Measurements from ENCODE around the gene TRIM46.
"Not testable (repeated sequence)": the region's sequence is repeated elsewhere in the genome, so short reads cannot be mapped to it uniquely, and the experiment has no call there.

Gene TRIM46

DNA sequence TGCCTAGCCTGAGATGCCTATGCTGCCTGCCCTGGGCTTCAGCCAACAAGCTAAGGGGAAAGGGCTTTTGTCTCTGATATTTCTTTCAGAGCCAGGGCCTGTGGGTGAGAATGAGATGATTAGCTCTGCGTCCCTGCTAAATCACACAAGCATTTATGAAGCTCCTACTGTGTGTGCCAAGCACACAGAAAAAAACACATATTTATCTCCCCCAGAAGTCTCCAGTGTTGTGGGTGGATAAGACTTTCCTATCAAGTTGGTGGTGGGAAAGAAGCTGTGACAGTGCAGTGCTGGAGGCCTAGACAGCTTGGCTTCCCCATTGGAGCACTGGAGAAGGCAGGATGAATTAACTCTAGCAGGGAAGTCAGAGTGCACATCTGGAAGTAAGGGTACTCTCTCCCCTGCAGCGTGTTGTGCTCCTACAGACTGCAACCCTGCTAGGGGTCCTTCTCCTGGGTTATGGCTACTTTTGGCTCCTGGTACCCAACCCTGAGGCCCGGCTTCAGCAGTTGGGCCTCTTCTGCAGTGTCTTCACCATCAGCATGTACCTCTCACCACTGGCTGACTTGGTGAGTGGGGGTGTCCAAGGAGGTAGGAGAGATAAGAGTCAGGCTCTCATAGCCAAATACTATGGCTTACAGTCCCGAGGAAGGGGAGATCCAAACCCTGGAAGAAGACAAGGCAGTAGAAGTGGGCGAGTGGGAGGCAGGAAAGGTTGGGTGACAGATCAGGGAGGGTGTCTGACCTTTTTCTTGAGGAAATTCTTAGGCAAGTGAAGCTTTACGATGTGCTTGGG lies 36.3 kb upstream of the TRIM46 start:
- no peak for FAIRE-seq

DNA sequence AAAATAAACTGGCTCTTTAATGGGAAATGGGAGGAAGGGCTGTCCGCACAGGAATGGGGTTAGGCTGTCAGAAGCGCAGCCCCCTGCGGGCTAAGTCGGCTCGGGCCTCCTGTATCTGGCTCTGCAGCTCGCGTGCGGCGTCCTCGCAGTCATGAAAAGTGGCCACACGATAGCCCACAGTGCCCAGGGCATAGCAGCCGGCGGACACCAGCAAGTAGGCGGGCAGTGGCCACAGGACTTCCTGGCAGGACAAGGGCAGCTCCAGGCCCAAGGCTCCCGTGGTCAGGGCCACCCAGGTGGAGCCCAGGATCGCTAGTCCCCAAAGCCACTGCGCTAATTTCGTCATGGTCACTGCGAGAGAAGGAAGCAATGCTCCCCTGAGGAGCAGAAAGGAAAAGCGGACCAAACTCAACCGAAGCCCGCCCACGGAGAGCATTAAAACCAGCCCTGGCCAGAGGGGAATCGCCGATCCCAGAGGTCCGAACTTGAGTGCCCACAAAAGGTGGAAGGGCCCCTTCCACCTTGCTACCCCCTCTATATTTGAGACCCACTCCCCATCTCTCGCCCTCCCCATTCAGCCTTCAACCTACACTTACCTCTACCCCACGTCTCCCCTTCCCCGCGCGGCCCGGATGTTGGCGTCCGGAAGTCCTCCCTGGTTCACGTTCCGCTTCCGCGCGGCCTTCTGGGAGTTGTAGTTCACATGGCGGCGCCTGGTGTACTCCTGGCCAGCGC lies 33.6 kb upstream of the TRIM46 start, which contains the start of gene DPM3:
Gene DPM3, minus strand, starts transcription at position 637 of the 735 bp plus-strand sequence. Its CDS starts 291 bp downstream, at position 346.
- FAIRE-seq: no peak

DNA sequence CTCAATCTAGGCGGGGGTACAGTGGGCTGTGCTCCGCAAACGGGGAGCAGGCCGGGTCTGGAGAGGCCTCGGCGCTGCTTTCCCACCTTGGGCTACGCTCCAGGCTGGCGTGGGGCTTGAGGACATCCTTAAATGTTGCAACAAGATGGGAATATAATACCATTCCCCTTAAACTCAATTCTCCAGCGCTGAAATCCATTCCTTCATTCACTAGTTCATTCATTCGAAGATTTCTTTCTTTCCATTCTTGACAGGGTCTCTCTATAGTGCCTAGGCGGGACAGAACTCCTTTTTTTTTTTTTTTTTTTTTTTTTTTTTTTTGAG lies 33.1 kb upstream of the TRIM46 start:
- no peak for FAIRE-seq

DNA sequence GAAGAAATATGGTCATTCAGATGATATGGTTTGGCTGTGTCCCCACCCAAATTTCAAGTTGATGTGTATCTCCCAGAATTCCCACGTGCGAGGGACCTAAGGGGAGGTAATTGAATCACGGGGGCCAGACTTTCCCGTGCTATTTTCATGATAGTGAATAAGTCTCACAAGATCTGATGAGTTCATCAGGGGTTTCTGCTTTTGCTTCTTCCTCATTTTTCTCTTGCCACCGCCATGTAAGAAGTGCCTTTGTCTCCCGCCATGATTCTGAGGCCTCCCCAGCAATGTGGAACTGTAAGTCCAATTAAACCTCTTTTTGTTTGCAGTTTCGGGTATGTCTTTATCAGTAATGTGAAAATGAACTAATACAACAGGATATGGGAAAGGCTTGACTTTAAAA lies 31.9 kb upstream of the TRIM46 start:
- no peak for FAIRE-seq

DNA sequence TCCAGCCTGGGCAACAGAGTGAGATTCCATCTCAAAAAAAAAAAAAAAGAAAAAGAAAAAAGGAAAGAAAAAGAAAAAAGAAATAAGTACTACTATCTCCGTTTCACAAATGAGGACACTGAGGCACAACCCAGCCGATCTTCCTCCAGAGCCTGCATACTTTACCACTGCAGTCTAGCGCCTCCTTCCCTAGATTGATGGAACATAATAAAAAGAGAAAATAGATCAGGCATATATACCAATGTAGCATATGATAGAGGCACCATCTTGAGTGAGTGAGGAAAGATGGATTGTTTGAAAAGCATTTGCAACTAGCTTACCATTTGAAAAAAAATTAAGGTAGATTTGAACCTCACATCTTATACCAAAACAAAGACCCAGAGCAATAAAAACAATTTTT lies 28.2 kb upstream of the TRIM46 start:
- FAIRE-seq: no peak

DNA sequence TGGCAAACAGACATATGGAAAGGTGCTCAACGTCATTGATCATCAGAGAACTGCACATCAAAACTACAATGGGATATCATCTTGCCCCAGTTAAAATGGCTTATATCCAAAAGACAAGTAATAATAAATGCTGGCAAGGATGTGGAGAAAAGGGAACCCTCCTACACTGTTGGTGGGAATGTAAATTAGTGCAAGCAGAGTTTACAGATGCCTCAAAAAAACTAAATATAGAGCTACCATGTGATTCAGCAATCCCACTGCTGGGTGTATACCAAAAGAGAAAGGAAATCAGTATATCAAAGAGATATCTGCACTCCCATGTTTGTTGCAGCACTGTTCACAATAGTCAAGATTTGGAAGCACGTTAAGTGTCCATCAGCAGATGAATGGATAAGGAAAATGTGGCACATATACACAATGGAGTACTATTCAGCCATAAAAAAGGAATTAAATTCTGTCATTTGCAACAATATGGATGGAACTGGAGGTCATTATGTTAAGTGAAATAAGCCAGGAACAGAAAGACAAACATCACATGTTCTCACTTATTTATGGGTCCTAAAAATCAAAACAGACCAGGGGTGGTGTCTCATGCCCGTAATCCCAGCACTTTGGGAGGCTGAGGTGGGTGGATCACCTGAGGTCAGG lies 17.5 kb upstream of the TRIM46 start:
- not testable (repeated sequence) for FAIRE-seq

DNA sequence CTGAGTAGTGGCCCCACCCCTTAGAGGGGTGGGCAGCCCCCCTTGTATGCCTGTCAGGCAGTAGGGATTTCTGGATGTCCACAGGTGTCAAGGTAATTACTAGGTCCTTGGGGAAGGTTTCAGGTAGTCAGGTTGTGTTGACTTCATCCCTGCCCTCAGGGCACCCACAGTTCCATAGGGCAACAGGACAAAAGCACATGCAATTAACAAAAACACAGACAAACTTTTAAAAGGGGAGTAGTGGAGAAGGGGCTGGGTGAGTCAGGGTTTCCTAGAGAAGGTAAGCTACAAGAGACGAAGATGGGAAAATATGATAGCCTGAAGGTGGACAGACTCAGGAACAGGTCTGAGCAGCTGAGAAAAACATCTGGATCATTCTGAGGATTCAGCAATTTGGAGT lies 14.7 kb upstream of the TRIM46 start:
- FAIRE-seq: no peak

DNA sequence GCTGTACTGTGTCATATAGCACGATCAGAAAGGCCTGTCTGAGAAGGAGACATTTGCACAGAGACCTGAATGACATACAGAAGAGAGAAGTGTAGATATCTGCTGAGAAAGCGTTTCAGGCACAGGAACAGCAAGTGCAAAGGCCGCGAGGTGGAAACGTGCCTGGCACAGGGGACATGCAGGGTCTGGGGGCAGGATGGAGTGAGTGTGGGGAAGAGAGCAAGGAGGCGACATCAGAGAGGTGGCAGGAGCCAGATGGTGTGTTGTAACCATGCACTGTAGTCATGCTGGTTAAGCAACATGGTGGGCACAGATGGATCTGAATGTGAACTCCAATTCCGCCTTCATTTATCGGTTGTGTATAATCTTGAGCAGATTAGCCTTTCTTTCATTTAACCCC lies 13.5 kb upstream of the TRIM46 start:
- no peak for FAIRE-seq

DNA sequence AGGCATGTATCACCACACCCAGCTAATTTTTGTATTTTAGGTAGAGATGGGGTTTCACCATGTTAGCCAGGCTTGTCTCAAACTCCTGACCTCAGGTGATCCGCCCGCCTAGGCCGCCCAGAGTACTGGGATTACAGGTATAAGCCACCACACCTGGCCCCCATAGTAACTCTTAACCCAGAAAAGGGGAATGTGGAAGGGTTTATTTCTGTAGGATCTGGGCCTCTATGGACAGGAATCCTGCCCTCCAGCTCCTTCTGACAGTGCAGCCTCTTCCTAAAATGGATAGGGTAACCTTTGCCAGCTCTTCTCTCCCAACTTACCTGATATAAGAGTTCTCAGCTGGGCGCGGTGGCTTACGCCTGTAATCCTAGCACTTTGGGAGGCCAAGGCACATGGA lies 11.0 kb upstream of the TRIM46 start:
- FAIRE-seq: not testable (repeated sequence)

DNA sequence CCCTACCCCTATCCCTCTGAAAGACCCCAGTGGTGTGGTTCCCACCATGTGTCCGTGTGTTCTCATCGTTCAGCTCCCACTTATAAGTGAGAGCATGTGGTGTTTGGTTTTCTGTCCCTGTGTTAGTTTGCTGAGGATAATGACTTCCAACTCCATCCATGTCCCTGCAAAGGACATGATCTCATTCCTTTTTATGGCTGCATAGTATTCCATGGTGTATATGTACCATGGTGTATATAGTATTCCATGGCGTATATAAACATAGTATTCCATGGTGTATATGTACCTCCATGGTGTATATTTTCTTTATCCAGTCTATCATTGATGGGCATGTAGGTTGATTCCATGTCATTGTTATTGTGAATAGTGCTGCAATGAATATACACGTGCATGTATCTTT lies 9.9 kb upstream of the TRIM46 start:
- FAIRE-seq: not testable (repeated sequence)

DNA sequence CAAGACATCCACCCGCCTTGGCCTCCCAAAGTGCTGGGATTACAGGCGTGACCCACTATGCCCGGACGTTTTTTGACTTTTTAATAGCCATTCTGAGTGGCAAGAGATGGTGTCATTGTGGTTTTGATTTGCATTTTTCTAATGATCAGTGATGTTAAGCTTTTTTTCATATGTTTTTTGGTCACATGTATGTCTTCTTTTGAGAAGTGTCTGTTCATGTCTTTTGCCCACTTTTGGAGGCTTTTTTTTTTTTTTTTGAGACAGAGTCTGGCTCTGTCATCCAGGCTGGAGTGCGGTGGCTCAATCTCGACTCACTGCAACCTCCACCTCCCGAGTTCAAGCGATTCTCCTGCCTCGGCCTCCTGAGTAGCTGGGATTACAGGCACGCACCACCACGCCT lies 9.0 kb upstream of the TRIM46 start:
- not testable (repeated sequence) for FAIRE-seq

DNA sequence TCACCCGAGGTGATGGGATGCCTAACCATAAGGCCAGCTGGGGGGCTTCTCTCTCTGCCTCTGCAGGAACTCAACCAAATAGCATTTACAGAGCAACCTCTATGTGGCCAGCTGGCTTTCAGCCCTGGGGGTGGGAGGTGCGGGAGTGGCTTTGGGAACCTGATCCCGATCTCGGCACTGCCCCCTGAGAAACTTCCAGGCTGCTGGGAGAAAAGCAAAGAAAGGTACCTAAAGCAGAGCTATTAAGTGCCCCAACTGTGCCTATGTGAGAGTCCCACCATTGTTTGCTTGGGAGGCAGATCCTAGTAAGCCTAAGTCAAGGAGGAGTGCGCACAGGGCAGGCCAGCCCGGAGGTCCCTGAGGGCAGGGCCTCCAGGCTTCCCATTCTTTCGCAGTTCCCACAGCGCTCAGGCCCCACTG lies 7.6 kb upstream of the TRIM46 start:
- FAIRE-seq: no peak

DNA sequence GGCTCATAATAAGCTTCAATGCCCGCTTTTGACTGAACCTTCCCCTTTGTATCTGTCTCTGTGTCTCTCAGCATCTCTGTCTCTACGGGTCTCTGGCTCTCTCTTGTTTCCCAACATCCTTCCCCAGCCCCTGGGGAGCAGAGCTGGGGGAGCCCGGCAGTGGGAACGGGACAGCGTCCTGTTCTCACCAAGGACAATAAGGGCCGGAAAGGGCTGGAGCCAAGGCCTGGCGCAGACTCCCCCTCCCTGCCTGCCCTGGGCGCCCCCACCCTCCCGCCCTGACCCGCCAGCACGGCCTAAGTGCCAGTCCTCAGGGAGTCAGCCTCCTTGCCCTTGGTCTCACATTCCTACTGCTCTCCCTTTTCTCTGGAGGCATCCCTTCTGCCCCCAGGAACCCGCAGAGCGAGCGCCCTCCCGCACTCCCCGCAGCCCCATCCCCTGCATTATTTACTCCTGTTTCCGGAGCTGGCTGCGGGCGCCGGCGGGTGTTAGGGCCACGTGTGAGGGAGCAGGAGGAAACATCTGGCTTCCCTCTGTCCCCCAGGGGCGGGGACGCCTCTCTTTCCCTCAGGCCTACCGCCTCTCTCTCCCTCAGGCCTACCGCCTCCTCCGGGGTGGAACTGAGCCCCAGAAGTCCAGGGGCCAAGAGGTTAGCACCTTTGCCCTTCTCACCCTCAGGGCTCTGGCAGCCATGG lies 7.0 kb upstream of the TRIM46 start:
- FAIRE-seq: no peak

DNA sequence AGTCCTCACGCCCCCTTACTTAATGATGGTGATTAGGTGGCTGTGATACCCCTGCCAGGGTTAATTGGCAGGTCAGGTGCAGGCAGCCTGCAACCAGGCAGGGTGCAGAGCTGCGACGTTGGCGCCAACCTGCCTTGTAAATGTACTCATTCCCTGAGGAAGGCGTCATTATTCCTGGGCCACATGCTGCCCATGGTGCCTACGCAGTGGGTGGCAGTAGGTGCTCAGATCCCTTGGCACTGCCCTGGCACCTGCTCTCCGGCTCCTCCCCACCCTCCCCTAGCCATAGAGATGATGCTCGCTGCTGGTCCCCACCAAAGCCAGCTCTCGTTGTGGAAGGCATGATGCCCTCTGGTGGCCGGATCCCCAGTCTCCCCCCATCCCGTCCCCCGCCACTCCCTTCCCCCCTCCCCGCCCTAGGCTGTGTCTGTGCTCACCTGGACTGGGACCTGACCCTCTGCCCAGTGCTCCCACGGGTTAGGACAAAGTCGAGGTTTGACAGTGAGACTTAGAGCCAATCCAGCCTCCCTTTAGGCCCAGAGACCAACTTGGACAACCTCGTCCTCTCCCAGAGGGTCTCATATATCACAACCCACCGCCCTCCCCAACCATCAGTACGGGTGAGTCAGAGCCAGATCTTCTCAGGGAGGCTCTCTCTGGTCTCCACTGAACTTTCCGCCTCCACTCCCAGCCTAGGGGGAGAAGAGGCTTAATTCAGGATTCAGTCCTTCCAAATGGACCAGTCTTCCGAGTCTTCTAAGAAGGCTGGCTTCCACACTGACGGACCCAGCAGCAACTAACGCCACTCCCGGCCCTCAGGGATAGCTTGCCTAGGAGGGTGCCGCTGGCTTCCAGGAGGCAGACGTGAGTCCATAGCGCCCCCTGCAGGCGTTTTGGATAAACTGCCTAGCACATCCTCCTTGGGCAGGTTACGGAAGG lies 6.2 kb upstream of the TRIM46 start:
- no peak for FAIRE-seq

DNA sequence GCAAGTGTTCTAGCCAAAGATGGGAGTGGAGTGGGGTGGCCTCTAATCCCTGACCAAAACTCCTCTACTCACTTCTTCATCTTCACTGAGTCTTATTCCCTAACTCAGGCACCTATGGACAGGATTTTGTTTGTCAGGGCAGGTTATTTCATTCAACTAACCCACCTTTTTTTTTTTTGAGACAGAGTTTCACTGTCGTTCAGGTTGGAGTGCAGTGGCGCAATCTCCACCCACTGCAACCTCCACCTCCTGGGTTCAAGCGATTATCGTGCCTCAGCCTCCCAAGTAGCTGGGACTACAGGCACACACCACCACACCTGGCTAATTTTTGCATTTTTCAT lies 5.6 kb upstream of the TRIM46 start:
- not testable (repeated sequence) for FAIRE-seq

DNA sequence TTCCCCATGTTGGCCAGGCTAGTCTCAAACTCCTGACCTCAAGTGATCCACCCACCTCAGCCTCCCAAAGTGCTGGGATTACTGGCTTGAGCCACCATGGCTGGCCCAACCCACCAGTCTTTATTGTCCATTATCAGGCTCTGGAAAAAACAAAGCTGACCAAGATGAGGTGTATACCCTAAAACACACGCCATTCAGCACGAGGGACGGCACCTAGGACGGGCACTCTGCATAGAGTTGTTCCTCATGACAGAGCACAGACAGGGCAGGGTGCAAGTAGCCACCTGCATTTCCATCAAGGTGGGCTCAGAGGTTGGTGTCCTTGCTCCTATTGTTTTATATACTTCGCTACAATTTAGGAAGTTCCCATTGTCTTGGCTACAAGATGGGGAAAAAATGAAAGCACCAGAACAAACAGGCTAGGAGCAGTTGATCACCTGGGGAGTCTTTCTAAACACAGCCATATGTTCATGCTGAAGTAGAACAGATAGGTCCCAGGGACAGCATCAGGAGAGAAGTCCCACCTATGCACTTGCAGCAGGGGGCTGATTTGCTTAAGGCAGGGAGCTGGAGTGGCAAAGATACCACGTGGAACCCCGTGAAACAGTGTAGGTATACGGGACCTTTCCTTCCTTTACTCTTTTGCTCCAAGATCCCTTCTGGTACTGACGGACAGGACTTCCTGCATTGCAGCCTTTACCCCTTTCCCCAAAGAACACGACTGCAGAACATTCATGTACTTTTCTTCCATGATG lies 5.0 kb upstream of the TRIM46 start:
- FAIRE-seq: no peak

DNA sequence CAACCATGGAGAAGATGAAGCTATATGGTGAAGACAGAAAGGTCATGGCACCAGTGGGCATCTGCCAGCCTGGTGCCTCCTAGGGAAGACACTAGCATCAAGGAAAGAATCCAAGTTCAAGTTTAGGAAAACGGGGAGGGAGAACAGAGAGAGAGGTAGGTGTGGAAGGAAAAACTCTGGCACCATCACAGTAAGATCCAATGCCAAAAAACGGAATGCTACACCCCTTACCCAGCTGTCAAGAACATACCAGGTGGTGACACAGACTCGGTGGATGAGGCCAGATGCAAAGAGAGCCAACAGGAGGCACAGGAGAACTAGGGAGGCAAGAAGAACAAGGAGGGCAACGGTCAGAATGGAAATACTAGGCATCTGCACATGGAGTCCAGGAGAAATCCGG lies 4.1 kb upstream of the TRIM46 start:
- no peak for FAIRE-seq

DNA sequence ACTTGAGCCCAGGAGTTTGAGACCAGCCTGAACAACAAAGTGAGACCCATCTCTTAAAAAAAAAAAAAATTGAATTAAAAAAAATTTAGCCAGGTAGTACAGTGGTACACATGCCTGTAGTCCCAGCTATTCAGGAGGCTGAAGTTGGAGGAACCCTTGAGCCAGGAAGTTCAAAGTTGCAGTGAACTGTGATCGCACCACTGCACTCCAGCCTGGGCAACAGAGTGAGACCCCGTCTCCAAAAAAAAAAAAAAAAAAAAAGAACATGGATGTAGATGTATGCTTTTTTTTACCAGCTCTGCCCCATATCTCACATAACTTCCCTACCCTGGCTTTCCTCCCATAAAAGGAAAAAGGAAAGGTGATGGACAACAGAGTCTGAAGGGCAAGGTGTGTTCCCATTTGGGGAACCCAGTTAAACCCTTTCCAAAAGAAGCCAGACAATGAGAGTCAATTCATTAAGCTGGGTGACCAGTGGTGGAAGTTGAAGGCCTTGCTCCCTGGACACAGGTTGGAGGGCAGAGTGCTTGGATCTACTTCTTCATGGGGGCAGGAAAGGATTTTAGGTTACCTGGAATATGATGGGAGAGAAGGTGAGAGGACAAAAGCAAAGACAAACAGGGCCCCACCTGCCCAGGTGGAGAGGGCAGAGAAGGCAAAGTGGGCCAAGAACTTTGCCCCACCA lies 3.4 kb upstream of the TRIM46 start:
- no peak for FAIRE-seq

DNA sequence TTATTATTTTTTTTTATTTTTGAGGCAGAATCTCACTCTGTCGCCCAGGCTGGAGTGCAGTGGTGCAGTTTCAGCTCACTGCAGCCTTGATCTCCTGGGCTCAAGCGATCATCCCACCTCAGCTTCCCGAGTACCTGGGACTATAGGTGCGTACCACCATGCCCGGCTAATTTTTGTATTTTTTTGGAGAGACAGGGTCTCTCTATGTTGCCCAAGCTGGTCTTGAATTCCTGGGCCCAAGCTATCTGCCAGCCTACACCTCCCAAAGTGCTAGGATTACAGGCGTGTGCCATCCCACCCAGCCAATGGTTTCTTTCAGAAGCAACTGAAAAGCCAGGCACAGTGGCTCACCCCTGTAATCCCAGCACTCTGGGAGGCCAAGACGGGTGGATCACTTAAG lies 2.8 kb upstream of the TRIM46 start:
- FAIRE-seq: no peak

DNA sequence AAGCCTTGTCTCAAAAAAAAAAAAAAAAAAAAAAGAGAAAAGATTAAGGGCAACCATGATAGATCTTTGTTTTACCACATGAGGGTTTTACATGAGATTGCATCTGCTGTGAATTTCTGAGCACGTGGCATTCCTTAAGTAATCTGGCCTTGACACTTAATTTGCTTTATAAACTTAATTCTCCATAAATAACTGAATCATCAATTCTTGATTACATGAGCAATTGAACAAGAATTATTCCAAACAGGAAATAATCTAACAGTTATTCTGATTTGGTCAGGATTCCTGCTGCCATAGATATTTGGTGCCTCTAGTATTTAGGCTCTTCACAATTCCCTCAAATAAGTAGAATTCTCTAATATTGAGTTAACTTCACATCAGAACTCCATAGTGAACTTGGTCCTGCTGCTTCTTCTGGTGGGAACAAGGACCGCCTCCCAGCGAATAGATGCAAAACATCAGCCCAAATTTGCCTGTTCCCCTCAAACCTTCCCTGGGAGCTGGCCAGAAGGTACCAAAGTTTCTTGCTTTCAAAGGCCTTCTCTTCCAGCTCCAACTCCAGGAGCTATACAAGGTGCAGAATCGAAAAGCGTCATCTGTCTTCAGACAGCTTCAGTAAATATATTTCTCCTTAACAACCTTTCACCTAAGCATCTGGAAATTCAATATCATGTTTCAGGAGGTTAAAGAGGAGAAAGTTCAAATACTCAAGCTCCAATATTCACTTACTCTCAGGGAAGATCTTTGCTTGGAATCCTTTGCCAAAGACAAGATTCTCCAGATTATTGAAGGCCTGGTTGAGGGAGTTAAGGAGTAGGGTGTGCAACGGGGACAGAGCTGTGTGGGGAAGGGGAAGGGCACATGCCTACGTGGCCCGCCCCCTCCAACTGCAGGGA lies 1.6 kb upstream of the TRIM46 start:
- FAIRE-seq: no peak
